Activated gamma-delta T cell treated with anti-CD3 and anti-CD28 coated beads, Interleukin-2, amount 50 U/mL, for 16 hours (primary cell): Measurements from ENCODE around the gene EFHD1.
"Not testable (repeated sequence)": the region's sequence is repeated elsewhere in the genome, so short reads cannot be mapped to it uniquely, and the experiment has no call there.

ENCODE experiments used
- DNase-seq: peaks from one replicate; pipeline ENCODE4 v3.0.0-alpha.2; 2020; ENCODE audit warnings: low read depth

The EFHD1 gene

GRCh38 chr2:232621186-232621585 is 12.2 kb upstream of the EFHD1 start:
- DNase-seq, result no peak

GRCh38 chr2:232622563-232622962 is 10.8 kb upstream of the EFHD1 start:
- DNase-seq, result no peak

- no peak for DNase-seq
These were observed 9.3 kb upstream of the EFHD1 start for GRCh38 chr2:232623768-232624765.

GRCh38 chr2:232626584-232626983 is 6.8 kb upstream of the EFHD1 start:
- no peak for DNase-seq

- no peak for DNase-seq
These were observed 4.8 kb upstream of the EFHD1 start for GRCh38 chr2:232628466-232629128.

- no peak for DNase-seq
These were observed 4.3 kb upstream of the EFHD1 start for GRCh38 chr2:232629129-232629475.

GRCh38 chr2:232632229-232632903 is 1.0 kb upstream of the EFHD1 start:
- no peak for DNase-seq

GRCh38 chr2:232632904-232633412 is 446 bp upstream of the EFHD1 start:
- DNase-seq, result no peak

- no peak for DNase-seq
These were observed 1.1 kb downstream of the EFHD1 start for GRCh38 chr2:232634206-232635150.

- not testable (repeated sequence) for DNase-seq
These were observed 2.0 kb downstream of the EFHD1 start for GRCh38 chr2:232635376-232635775.

GRCh38 chr2:232635820-232636219 is 2.4 kb downstream of the EFHD1 start:
- no peak for DNase-seq

GRCh38 chr2:232636788-232637420 is 3.5 kb downstream of the EFHD1 start:
- no peak for DNase-seq

GRCh38 chr2:232637866-232638583 is 4.6 kb downstream of the EFHD1 start:
- no peak for DNase-seq

GRCh38 chr2:232641153-232641848 is 7.9 kb downstream of the EFHD1 start:
- DNase-seq, result no peak

GRCh38 chr2:232643147-232643425 is 9.7 kb downstream of the EFHD1 start:
- no peak for DNase-seq

GRCh38 chr2:232643813-232644347 is 10.5 kb downstream of the EFHD1 start:
- DNase-seq, result no peak

- no peak for DNase-seq
These were observed 11.7 kb downstream of the EFHD1 start for GRCh38 chr2:232645061-232645460.

GRCh38 chr2:232646726-232647125 is 13.3 kb downstream of the EFHD1 start:
- DNase-seq, result no peak

GRCh38 chr2:232647261-232647660 is 13.9 kb downstream of the EFHD1 start:
- DNase-seq, result no peak

- DNase-seq, result no peak
These were observed 15.6 kb downstream of the EFHD1 start for GRCh38 chr2:232649033-232649432.
